H9 (cell line): Measurements from ENCODE around the gene MYCN. TPM values are rescaled to one million over a fixed set of nuclear protein-coding genes. Genes with fewer than 3 reads are reported as not detected.

Experiments used
- DNase-seq: peaks from one replicate; pipeline ENCODE4 v3.0.0-alpha.2; 2017
- H2AFZ ChIP-seq: one replicate; pipeline ENCODE4 v1.6.1; 2013; ENCODE audit warnings: mild to moderate bottlenecking, low read length, control low read depth, moderate library complexity
- H2AK5ac ChIP-seq: 2 replicates; pipeline ENCODE4 v1.6.1; 2013; ENCODE audit warnings: low read length, control low read depth, mixed read lengths; ENCODE audit not compliant: insufficient read length
- H2BK120ac ChIP-seq: one replicate; pipeline ENCODE4 v1.6.1; 2013; ENCODE audit warnings: low read depth, mild to moderate bottlenecking, low read length, control low read depth, inconsistent platforms; ENCODE audit not compliant: poor library complexity, severe bottlenecking
- H2BK12ac ChIP-seq: 2 replicates; pipeline ENCODE4 v1.6.1; 2013; ENCODE audit warnings: low read length, control low read depth, mixed read lengths, low read depth; ENCODE audit not compliant: insufficient read length
- H2BK15ac ChIP-seq: 2 replicates; pipeline ENCODE4 v1.6.1; 2013; ENCODE audit warnings: low read depth, low read length, control low read depth
- H2BK20ac ChIP-seq: one replicate; pipeline ENCODE4 v1.6.1; 2013; ENCODE audit warnings: low read depth, mild to moderate bottlenecking, low read length, control low read depth, inconsistent platforms; ENCODE audit not compliant: poor library complexity, severe bottlenecking
- H2BK5ac ChIP-seq: 2 replicates; pipeline ENCODE4 v1.6.1; 2013; ENCODE audit warnings: low read length, control low read depth, mixed read lengths; ENCODE audit not compliant: insufficient read length
- H3K14ac ChIP-seq: 2 replicates; pipeline ENCODE4 v1.6.1; 2013; ENCODE audit warnings: low read length, control low read depth; ENCODE audit not compliant: insufficient read depth
- H3K18ac ChIP-seq: 2 replicates; pipeline ENCODE4 v1.6.1; 2013; ENCODE audit warnings: low read depth, mild to moderate bottlenecking, mixed read lengths, low read length, control low read depth; ENCODE audit not compliant: insufficient read length
- H3K23ac ChIP-seq: 2 replicates; pipeline ENCODE4 v1.6.1; 2013; ENCODE audit warnings: low read length, control low read depth, mixed read lengths, low read depth; ENCODE audit not compliant: insufficient read length
- H3K23me2 ChIP-seq: 2 replicates; pipeline ENCODE4 v1.6.1; 2013; ENCODE audit warnings: low read depth, mild to moderate bottlenecking, mixed read lengths, low read length, control low read depth; ENCODE audit not compliant: insufficient read length, poor library complexity, severe bottlenecking
- H3K27ac ChIP-seq: 2 replicates; pipeline ENCODE4 v1.5.1; 2013; ENCODE audit warnings: low read length, control low read depth, mixed read lengths, low read depth; ENCODE audit not compliant: insufficient read length
- H3K27me3 ChIP-seq: 2 replicates; pipeline ENCODE4 v1.6.1; 2013; ENCODE audit warnings: low read length, control low read depth, inconsistent platforms; ENCODE audit not compliant: insufficient read depth
- H3K4ac ChIP-seq: 2 replicates; pipeline ENCODE4 v1.6.1; 2013; ENCODE audit warnings: low read depth, mild to moderate bottlenecking, control low read depth, inconsistent platforms, low read length, moderate library complexity
- H3K4me1 ChIP-seq: 2 replicates; pipeline ENCODE4 v1.6.1; 2013; ENCODE audit warnings: low read length, control low read depth, inconsistent platforms; ENCODE audit not compliant: insufficient read depth
- H3K4me2 ChIP-seq: 2 replicates; pipeline ENCODE4 v1.6.1; 2013; ENCODE audit warnings: low read length, control low read depth, mixed read lengths; ENCODE audit not compliant: insufficient read length, insufficient read depth
- H3K56ac ChIP-seq: 2 replicates; pipeline ENCODE4 v1.6.1; 2013; ENCODE audit warnings: low read depth, mild to moderate bottlenecking, mixed read lengths, low read length, control low read depth; ENCODE audit not compliant: insufficient read length
- H3K79me1 ChIP-seq: 2 replicates; pipeline ENCODE4 v1.6.1; 2013; ENCODE audit warnings: low read depth, mild to moderate bottlenecking, moderate library complexity, low read length, control low read depth, inconsistent platforms; ENCODE audit not compliant: insufficient read depth, poor library complexity, severe bottlenecking
- H3K79me2 ChIP-seq: 2 replicates; pipeline ENCODE4 v1.6.1; 2013; ENCODE audit warnings: low read length, control low read depth, inconsistent platforms; ENCODE audit not compliant: insufficient read depth
- H3K9ac ChIP-seq: 2 replicates; pipeline ENCODE4 v1.6.1; 2013; ENCODE audit warnings: low read length, control low read depth, mixed read lengths; ENCODE audit not compliant: insufficient read length; ENCODE audit errors: extremely low read depth
- H3K9me3 ChIP-seq: one replicate; pipeline ENCODE4 v1.6.1; 2013; ENCODE audit warnings: low read depth, low read length, inconsistent platforms; ENCODE audit not compliant: control insufficient read depth
- H3T11ph ChIP-seq: one replicate; pipeline ENCODE4 v1.6.1; 2013; ENCODE audit warnings: mild to moderate bottlenecking, low read length, control low read depth, inconsistent platforms
- H4K20me1 ChIP-seq: one replicate; pipeline ENCODE4 v1.6.1; 2013; ENCODE audit not compliant: control insufficient read depth, insufficient read length, insufficient read depth
- H4K5ac ChIP-seq: 2 replicates; pipeline ENCODE4 v1.6.1; 2013; ENCODE audit warnings: low read depth, mild to moderate bottlenecking, mixed read lengths, low read length, control low read depth; ENCODE audit not compliant: insufficient read length
- H4K8ac ChIP-seq: replicated peaks from 2 replicates; pipeline ENCODE4 v1.6.1; 2013; ENCODE audit warnings: low read length, control low read depth, mixed read lengths, low read depth; ENCODE audit not compliant: insufficient read length
- H4K91ac ChIP-seq: 2 replicates; pipeline ENCODE4 v1.6.1; 2013; ENCODE audit warnings: low read depth, mild to moderate bottlenecking, moderate library complexity, mixed read lengths, low read length, control low read depth; ENCODE audit not compliant: insufficient read length
- H3K27ac Mint-ChIP-seq, 3 experiments: 2 replicates in 2 of 3; 3 replicates in 1 of 3; pipeline ENCODE4 v1.8.0; 2020 to 2021; ENCODE audit warnings: mixed read lengths in 3 of 3, mild to moderate bottlenecking in 1 of 3, moderate library complexity in 1 of 3
- H3K27me3 Mint-ChIP-seq: 2 replicates; pipeline ENCODE4 v1.8.0; 2021; ENCODE audit warnings: low read depth, mild to moderate bottlenecking, moderate library complexity, mixed read lengths
- H3K36me3 Mint-ChIP-seq, 3 experiments: 2 replicates in 2 of 3; 3 replicates in 1 of 3; pipeline ENCODE4 v1.8.0; 2020 to 2021; ENCODE audit warnings: low read depth in 3 of 3, mixed read lengths in 3 of 3; ENCODE audit not compliant: insufficient read depth in 1 of 3
- H3K4me1 Mint-ChIP-seq, 2 experiments: 2 replicates each; pipeline ENCODE4 v1.8.0; 2020; ENCODE audit warnings: mixed read lengths in 2 of 2
- H3K4me3 Mint-ChIP-seq, 2 experiments: 2 replicates in 1 of 2; 3 replicates in 1 of 2; pipeline ENCODE4 v1.8.0; 2020 to 2021; ENCODE audit warnings: mild to moderate bottlenecking in 2 of 2, mixed read lengths in 2 of 2, moderate library complexity in 1 of 2
- H3K9me3 Mint-ChIP-seq, 2 experiments: 2 replicates in 1 of 2; 3 replicates in 1 of 2; pipeline ENCODE4 v1.8.0; 2020; ENCODE audit warnings: mild to moderate bottlenecking in 2 of 2, mixed read lengths in 2 of 2, moderate library complexity in 1 of 2
- CTCF ChIP-seq: fragments of 200-600 bp; sonication (generic); conservative IDR thresholded peaks from 3 replicates; pipeline ENCODE4 v1.8.0; 2021; ENCODE audit warnings: antibody characterized with exemption, mild to moderate bottlenecking
- WGBS: extraction: QIAGEN DNeasy Blood & Tissue Kit; methylation state at CpG from one replicate; pipeline ENCODE4 v1.1.7; 2013; ENCODE audit warnings: missing lambda C conversion rate, low lambda C conversion rate, mixed read lengths; ENCODE audit not compliant: insufficient read length; ENCODE audit errors: extremely low coverage; 5-methylcytosine and 5-hydroxymethylcytosine counted together
- total RNA-seq: library from RNA; stranded (reverse); gene quantifications from 2 replicates; pipeline ENCODE4 v1.2.1, GENCODE V29; 2021

Gene MYCN
- total RNA-seq, 1 experiment from 2014 or later: 100.0 TPM

GRCh38 chr2:15964936-15965563, 24.7 kb downstream of the MYCN start:
- no peak overlapping the region for H2BK5ac ChIP-seq
- no peaks in the 10 kb centered on the region for H3K27me3 ChIP-seq
- no peak overlapping the region for H2AFZ ChIP-seq
- H3K9ac ChIP-seq: no peak overlapping the region
- no peak overlapping the region for H3K27ac ChIP-seq
- Mint-ChIP-seq H3K4me3 (no peak overlapping the region), H3K27me3 (peaks cover 2% of the 10 kb centered on the region; the same call in 1 of the 2 replicates), H3K27ac (peak overlapping the region in 1 of 3 experiments; percentile 70; a peak in 1 of 7 replicates), H3K36me3 (peaks cover 0 to 11% (median 1%) of the 10 kb centered on the region in 3 experiments; a peak in 5 of 7 replicates), H3K4me1 (peaks cover 30 to 37% of the 10 kb centered on the region in 2 experiments), H3K9me3 (peaks cover 9 to 12% of the 10 kb centered on the region in 2 experiments)
- H3K23me2 ChIP-seq: no peaks in the 10 kb centered on the region
- H2BK20ac ChIP-seq: no peak overlapping the region
- H3K14ac ChIP-seq: peak overlapping the region; percentile 86
- H4K20me1 ChIP-seq: no peaks in the 10 kb centered on the region
- H3K9me3 ChIP-seq: no peaks in the 10 kb centered on the region
- TF ChIP-seq CTCF: no peak
- H4K8ac ChIP-seq: no peak overlapping the region
- no peak overlapping the region for H3K4me2 ChIP-seq
- H3T11ph ChIP-seq: no peak overlapping the region
- H3K79me1 ChIP-seq: no peaks in the 10 kb centered on the region
- WGBS: no CpG with 5 or more reads among the region's 7 CpGs
- no peak overlapping the region for H2BK120ac ChIP-seq
- no peak for DNase-seq
- no peak overlapping the region for H2BK12ac ChIP-seq
- no peak overlapping the region for H4K91ac ChIP-seq
- H3K4me1 ChIP-seq: peaks cover 5% of the 10 kb centered on the region; the same call in 1 of the 2 replicates
- no peak overlapping the region for H3K18ac ChIP-seq
- H3K56ac ChIP-seq: no peak overlapping the region
- H4K5ac ChIP-seq: no peak overlapping the region
- H2BK15ac ChIP-seq: 0 out of 2 replicates have a peak overlapping the region, but pooled peaks have one; percentile 99
- H3K4ac ChIP-seq: no peak overlapping the region
- H2AK5ac ChIP-seq: no peak overlapping the region
- no peaks in the 10 kb centered on the region for H3K79me2 ChIP-seq
- no peak overlapping the region for H3K23ac ChIP-seq
